Activated T-cell treated with anti-CD3 and anti-CD28 coated beads, Interleukin-2, amount 50 U/mL, for 48 hours (primary cell): Measurements from ENCODE around the gene TNFRSF13B.
"Not testable (repeated sequence)": the region's sequence is repeated elsewhere in the genome, so short reads cannot be mapped to it uniquely, and the experiment has no call there.

Experiments used
- DNase-seq, 2 experiments: peaks; one replicate each; pipeline ENCODE4 v3.0.0-alpha.2; 2020

TNFRSF13B gene

DNA sequence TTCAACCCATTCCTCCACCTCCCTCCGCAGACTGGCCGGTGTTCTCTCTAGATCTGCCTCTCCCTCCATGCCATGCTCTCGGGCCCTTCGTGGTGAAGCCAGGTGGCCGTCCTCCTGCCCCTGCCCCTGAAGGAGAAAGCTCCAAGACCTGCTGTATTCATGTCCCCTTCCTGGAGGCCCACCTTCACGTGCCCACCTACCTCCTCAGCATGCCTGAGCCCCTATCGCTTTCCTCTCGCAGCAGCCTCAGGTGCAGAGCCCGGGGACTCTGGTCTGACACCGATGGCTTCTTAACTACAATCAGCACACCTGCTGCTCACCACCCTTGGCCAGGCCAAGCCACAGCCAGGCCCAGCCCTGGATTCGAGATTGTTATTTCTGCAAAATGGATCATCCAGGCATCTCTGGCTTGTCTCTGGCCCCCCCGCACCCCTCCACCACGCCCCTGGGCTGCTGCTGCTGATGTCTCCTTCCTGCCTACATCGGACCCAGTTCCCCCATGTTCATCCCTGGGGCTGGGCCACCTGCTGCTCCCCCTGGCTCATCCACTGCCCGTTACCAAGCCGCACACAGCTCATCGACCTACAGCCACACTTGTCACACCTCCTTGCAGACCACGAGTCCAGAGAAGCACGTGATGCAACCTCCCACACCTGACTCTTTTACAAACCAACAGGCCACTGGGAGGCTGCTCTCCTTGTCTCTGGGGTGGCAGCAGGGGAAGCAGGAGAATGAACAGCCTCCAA lies 32.5 kb upstream of the TNFRSF13B start:
- DNase-seq = no peak

DNA sequence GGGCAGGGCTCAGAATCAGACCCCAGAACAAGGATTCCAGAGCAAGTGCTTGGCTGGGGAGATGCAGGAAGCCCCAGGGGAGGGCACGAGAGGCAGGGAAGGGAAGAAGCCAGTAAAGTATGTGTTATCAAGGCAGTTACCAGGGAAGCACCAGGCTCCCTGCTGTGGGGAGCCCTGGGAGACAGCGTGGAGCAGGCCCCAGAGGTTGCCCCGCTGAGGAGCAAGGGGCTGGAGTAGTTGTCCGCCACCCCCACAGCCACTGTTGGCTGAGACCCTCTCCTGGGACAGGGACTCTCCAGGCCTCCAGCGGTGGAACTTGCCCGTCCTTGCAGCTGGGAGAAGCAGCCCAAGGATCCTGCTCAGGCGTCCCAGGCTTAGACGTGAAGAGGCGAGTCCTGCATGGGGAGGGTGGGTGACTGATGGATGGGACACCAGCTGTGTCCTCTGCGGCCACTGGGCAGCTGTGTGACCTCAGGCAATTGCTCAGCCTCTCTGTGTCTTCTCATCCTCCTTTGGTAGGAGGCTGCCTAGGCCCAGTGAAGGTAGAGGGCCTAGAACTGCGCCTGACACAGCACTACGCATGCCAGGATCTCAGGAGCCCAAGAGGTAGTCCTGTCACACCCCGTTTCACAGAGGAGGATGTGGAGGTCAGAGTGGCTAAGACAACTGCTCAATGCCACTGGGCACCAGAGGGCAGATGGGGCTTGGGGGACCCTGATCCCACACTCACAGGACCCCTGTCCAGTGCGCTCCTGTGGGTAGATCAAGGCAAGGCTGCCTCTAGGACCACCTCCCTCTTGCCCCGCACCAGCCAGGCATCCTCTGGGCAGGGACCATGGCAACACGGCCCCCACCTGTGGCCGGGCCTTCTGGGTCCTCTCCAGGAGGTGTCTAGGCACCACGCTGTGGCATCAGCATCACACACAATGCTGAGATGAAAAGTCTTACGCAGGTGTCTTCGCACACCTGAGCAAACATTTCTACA lies 31.1 kb upstream of the TNFRSF13B start:
- not testable (repeated sequence) for DNase-seq

DNA sequence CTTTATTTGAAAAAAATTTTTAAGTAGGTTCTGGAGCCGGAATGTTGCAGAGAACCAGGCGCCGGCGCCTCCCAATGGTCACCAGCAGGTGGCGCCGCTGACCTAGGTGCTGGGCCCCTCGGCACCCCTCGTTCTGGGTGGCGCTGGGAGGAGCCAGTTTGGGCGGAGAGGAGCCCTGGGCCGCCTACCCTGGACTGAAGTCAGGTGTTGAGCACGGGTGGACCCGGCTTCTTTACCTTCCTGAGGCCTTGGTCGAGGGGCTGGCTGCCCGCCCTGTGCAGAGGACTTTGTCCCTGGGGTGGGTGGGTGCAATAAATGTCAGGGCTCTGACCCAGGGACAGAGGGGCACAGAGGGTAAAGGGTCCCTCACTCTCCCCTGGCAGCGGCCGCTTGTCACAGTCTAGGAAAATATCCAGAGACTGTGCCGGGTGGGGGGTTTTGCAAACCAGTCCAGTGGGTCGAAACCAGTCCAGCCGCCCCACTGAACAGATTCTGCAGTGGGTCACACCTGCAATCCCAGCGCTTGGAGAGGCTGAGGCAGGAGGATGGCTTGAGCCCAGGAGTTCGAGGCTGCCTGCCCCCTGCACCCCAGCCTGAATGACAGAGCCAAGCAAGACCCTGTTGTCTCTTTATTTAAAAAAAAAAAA lies 30.1 kb upstream of the TNFRSF13B start:
- peak; percentile 86 to 88 for DNase-seq

DNA sequence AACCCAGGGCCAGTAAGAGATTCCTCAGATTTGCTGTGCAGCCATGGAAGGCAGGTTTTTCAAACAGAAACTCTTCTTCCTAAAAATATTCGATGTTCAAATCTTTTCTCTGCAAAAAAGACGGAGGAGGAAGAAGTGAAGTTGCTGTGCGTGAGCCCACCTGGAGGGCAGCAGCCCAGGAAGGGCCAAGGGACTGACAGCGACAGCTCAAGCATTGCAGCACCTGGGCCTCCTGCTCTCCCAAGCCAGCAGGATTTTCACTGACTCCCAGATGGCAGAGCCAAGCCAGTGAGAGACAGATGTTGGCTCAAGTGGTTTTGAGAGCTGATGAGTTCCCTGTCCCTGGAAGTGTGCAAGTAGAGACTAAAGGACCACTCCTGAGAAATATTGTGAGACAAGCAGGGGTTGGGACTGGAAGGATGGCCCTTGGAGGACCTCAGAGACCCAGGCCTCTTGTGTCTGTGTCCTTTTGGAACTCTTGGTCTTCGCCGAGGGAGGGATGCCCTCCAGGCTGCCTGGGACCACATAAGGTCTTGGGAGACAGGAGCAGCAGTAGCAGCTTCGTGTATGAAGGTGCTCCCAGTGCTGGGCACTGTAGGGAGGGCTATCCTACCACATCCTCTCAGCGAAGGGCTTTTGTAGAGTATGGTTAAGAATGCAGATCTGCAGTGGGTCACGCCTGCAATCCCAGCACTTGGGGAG lies 29.3 kb upstream of the TNFRSF13B start:
- no peak for DNase-seq

DNA sequence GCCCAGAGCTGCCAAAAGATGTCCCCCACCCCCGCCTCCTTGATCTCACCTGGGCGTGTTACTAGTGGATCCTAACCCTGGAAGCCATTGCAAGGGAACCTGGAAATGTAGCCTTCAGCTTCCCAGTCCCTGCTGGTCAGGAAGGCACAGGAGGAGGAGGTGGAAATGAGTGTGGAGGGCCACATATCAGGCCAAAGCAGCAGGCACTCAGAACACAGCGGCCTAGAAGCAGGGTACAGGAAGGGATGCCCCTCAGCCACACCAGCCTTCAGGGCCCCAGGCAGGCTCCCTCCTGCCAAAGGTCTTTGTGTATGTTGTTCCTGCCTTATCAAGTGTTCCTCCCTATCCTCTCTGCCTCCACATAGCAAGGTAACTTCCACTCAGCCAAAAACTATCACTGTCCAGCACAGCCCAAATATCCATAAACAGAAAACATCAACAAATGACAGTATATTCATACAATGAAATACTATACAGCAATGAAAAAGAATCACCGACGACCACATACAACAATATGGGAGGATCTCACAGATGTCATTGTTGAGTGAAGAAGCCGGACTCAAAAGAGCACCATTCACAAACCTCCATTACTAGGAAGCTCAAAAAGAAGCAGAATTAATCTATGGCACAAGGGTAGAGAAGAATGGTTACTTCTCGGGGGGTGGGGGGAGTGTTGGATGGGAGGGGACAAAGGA lies 28.2 kb upstream of the TNFRSF13B start:
- DNase-seq = no peak

DNA sequence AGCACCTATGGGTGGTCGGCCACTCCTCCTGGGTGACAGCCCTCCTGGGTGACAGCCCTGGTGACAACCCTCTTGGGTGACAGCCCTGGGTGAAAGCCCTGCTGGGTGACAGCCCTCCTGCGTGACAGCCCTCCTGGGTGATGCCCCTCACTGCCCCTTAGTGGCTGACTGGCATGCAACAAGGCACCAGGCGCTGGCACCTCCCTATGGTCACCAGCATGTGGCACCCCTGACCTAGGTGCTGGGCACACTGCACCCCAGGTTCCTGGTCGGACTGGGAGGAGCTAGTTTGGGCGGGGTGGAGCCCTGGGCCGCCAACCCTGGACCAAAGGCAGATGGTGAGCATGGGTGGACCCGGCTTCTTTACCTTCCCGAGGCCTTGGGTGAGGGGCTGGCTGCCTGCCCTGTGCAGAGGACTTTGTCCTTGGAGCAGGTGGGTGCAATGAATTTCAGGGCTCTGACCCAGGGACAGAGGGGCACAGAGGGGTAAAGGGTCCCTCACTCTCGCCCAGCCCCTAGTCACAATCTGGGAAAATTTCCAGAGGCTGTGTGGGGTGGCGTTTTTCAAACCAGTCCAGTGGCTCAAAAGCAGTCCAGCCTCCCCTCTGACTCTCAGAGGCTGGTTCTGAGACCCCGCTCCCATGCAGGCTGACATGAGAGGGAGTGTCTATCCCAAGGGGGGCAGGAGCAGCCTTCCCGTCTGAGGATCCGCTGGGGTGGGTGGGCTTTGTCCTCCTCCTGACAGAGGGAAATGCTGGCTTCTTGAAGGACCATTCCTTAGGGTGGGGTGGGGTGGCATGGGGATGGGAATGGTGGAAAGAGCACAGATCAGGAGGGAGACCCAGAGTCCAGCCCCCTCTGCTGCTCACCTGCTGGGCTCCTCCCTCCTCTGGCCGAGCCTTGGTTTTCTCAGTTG lies 25.9 kb upstream of the TNFRSF13B start:
- DNase-seq = peak; percentile 88 to 90

DNA sequence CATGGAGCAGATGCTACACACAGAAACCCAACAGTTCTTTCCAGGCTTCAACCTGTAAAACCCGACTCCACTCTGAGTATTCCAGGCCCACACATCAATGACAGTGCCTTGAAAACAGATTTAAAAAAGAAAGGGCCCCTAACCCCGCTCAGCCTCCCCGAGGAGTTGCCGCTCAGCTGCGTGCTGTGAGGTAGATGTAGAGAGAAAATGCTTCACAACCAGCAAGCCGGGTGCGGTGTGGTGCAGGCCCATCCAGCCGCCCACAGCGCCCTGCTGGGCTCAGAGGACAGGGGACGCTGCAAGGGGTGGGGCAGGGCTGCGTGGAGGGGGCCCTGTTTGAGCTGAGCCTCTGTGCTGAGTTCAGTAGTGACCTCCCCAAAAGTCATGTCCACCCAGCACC lies 24.8 kb upstream of the TNFRSF13B start:
- DNase-seq = not testable (repeated sequence)

DNA sequence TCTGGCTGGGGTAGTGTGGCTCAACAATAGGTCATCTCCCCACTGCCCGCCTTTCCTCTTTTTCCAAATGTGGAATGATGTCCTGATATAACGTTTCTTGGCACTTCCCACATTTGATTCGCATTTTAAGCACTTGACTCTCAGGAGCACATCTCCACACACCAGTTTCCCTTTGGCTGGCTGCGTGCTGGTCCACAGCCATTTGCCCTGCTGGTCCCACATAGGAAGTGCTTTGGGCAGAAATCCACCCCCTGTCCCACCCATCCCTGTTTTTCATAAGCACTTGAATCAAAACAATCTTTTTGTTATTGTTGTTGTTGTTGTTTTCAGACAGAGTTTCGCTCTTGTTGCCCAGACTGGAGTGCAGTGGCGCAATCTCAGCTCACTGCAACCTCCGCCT lies 24.0 kb upstream of the TNFRSF13B start:
- no peak for DNase-seq

DNA sequence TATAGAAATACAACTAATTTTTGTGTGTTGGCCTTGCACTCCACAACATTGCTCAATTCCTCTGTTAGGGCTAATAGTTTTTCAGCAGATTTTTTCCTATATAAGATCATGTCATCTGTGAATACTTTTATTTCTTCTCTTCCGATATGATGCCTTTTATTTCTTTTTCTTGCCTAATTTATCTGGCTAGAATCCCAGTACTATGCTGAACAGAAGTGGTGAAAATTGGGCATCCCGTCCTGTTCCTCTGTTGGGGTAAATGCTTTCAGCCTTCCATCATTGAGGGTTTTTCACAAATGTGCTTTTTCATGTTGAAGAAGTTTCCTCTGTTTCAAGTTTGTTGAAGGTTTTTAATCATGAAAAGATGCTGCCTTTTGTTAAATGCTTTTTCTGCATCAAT lies 22.7 kb upstream of the TNFRSF13B start:
- no peak for DNase-seq

DNA sequence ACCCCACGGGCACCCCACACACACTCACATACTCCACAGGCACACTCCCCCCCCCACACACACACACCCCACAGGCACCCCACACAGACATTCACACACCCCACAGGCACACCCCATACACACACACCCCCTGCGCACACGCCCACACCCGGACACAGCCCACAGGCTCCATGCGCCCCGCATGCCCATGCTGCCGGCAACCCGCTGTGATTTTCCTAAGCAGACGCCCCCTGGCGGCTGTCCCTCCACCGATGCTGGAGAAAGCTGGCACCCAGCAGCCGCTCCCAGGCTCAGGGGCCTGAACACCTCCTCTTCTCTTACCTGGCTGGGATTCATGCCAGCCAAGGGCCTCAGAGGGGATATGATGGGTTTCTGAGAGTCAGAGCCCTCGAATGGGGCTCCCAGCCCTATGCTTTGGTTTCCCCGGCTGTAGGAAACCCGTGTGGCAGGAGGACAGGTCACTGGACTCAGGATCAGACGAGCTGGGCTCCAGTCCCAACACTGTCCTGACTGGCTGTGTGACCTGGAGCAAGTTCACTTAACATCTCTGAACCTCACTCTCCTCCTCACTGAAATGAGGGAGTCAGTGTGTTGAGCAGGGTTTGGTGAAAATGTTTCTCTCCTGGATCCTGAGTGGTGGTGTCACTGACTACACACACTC lies 19.6 kb upstream of the TNFRSF13B start:
- DNase-seq = peak; percentile 87 to 88

DNA sequence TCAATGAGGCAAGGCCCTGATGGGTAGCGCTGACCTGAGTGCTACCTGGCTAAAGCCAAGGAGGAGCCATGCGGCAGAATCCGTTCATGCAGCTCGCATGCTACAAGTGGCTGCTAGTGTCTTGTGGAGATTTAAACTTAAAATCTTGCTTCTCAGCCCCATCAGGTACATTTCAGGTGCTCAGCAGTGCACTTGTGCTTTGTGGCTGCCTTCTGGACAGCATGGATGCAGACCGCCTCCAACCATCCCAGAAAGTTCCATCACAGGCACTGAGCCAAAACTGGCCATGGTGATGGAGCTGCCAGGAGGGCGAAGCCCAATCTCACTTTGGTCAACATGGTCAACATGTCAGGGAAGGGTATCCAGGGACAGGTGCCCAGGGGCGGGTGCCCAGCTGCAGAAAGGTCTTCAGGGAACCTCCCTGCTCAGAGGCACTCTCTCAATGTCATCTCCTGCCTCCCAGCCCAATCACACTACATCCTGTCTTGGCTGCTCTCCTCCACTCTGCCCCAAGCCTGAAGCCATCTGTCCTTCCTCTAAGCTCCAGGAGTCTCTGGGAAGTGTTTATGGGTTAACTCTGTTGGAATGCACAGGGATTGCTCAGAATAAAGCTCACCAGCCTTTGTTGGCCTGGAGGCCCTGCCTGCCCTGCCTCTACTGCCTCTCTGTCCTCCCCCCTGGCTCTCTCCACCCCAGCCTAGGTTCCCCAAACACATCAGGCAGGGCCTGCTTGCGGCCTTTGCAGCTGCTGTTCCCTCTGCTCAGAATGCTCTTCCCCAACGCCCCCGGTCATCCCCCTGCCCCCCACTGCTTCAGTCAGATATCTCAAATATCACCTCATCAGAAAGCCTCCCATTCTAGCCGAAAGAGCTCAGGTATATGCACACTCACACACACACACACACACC lies 18.3 kb upstream of the TNFRSF13B start:
- no peak for DNase-seq

DNA sequence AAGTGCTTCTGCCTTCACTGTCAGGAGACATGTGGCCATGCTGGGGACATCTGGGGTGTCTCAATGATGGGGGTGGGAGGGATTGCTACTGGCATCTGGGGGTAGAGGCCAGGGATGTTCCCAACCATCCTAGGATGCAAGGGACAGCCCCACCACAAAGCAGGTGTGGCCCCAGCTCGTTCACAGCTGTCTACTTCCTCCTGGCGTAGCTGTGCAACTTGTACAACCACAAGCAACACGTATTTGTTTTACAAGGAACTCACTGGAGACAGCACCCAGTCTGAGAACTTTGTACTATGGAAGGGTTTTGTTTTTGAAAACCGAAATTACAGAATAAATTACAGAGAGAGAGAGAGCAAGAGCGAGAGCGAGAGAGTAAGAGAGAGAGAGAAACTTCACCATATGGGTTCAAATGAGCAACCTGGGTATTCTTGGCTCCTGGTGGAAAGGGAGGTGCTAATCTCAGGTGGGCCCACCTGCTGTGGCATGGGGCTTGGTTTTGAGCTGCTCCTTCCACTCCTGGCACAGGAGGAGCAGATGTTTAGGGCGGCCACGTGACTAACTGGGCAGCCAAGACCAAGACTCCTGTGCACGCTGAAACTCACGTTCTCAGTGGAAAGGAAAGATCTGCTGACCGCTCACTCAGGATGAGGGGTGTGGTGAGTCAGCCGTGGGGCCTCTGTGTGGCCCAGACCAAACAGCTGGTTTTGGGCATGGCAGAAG lies 17.5 kb upstream of the TNFRSF13B start:
- DNase-seq = peak in 1 of 2 experiments; percentile 28

DNA sequence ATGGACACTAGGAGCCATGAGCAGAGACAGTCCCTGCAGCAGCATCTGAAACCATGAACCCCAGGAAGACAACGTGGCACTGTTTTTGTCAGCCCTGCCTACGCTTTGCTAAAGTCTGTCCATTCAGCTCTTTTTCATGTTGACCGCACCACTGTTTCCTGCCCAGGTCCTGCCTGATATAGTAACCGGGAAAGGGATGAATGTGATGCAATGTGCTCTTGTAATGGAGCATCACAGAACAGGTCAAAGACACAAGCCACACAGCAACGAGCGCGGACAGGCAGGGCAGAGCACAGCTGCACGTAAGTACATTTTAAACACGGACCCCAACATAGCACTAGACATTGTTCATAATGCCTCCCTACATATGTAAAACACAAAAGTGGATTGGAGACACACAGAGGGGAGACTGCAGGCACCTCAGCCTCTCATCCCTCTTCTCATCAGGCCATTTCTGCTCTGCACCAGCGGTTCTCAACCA lies 16.9 kb upstream of the TNFRSF13B start:
- peak in 1 of 2 experiments; percentile 39 for DNase-seq

DNA sequence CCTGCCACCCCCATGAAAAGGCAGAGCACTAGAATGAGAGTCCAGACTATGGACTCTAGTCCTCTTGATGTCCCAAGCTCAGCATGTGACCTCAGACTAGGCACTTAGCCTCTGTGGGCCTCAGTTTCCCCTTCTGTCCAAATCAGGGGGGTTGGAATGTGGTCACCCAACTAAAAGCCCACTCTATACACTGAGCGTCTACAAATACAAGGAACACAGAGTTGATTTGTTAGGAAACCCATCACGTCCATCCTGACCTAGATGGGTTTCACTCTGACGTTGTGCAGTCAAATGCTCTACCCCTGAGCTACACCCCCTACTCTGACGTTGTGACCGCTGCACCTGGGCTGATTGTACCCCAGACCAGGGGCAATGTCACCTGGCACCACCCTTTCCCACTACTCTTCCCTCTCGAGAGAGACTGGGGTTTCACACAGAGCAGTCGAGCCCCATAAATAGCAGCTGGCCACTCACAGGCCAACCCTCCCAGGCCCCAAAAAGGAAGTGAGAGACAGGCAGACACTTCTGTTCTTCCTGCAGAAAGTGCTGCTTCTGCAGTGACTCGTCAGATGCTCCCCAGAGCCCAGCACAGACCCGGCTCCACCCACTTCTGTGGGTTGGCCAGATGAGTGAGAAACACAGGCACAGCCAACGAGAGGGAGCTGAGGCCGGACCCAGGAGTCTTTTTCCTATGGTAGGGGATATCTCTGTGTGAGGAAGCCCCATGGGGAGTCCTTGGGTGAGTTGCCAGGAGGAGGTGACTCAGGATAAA lies 16.1 kb upstream of the TNFRSF13B start:
- peak; percentile 75 to 82 for DNase-seq

DNA sequence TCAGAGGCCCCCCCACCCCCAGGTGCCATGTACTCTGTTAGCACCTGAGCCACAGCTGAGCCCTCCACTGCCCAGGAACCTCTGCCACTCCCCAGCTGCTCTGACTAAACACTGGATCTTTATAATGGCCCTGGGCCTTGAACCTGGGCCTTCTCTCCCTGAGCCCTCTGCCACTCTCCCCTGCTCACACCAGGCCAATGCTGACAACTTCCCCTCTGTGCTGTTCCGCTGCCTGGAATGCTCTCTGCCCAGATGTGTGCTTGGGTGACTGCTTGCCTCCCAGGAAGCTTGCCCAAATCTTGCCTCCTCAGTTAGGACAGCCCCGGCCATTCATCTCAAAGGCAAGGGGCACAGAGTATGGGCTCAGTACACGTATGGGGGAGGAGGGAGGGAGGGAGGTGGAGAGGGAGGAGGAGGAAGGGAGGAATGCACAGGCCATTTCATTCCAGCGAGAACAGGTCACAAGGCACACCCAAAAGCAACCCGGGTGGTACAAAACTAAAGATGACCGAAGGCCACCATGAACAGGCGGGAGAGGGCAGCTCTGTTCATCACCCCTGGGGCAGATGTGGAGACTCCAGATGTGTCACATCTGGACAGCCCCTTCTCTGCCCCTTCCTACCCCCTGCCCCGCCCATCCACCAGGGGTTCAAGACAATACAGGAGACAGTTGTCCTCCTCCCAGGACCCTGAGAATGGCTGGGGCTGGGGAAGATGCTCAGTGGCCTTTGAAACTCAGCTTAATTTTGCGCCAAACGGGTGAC lies 15.3 kb upstream of the TNFRSF13B start:
- DNase-seq = no peak

DNA sequence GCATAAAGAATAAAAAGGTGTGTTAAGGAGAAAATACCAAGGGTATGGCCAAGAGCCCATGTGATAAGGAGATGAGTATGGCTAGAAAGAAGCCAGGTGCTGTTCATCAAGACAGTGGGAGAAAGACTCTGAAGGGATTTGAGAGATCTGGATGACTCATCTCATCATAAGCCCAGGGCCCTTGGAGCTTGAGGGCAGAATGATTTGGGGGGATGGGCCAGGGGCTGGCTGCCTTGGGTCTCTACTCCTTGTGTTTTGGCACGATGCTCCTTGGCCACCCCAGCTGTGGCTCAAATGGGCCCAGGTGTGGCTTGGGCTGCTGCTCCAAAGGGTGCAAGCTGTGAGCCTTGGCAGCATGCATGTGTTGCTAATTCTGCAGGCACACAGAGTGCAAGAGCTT lies 14.5 kb upstream of the TNFRSF13B start:
- no peak for DNase-seq

DNA sequence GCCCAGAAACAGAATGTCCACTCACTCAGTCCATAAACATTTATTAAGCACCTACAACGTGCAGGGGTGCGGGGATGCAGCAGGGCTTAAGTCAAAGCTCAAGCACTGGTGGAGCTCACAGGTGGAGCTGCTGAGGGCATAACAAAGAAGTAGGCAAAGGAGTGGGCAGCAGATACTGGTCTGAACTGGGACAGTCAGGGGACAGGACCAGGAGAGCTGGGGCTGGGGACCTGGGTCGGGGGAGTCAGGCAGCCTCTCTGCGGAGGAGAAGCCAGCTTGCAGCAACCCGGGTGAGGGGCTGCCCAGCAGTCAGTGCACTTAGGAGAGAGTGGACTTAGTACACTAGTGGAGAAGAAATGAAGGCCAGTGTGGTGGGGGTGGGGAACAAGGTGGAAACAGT lies 10.0 kb upstream of the TNFRSF13B start:
- DNase-seq = peak in 1 of 2 experiments; percentile 13
